ENCODE data around the gene LY6G5B.

DNA sequence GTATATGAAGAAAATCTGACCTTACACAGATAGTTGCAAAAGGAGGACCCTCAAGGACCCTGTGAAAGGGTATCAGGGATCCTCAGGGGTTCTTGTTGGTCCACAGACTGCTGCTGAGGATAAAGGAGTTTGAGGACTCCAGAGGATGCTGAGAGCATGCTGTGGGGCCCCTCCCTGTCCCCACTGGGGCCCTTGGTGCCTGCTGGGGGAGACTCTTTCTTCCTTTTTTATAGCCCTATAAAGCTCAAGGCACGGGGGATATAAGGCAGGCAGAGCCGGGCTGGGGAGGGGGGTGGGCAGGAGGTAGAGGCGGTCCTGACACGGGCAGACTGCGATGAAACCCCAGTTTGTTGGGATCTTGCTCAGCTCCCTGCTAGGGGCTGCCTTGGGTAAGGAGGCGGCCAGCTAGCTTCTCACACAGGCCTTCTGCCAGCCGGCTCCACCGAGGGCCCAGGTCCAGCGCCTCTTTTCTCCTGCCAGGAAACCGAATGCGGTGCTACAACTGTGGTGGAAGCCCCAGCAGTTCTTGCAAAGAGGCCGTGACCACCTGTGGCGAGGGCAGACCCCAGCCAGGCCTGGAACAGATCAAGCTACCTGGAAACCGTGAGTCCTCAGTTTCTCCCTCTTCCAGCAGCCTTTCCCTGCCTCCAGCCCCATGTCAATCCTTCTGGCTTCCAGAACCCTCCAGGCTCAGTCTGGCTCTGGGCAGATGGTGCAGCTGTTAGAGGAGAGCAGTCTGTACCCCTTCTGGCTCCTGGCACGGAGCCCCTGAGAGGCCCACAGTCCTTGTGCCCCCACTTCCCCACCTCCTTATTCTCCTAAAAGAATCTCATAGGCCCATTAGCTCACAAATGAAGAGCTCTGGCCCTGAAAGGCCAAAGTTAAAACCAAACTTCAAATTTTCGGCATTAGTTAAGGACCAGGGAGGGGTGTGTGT, 45.5 kb downstream of the LY6G5B start, which contains the start of gene LY6G6D:
- TF ChIP-seq, protein P1, sequence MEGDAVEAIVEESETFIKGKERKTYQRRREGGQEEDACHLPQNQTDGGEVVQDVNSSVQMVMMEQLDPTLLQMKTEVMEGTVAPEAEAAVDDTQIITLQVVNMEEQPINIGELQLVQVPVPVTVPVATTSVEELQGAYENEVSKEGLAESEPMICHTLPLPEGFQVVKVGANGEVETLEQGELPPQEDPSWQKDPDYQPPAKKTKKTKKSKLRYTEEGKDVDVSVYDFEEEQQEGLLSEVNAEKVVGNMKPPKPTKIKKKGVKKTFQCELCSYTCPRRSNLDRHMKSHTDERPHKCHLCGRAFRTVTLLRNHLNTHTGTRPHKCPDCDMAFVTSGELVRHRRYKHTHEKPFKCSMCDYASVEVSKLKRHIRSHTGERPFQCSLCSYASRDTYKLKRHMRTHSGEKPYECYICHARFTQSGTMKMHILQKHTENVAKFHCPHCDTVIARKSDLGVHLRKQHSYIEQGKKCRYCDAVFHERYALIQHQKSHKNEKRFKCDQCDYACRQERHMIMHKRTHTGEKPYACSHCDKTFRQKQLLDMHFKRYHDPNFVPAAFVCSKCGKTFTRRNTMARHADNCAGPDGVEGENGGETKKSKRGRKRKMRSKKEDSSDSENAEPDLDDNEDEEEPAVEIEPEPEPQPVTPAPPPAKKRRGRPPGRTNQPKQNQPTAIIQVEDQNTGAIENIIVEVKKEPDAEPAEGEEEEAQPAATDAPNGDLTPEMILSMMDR (IDR thresholded peaks at IDR 0.05), result no peak
- TF ChIP-seq EZH2 (IDR thresholded peaks at IDR 0.05; ENCODE audit: borderline replicate concordance, insufficient read depth, low read depth, low read length, poor library complexity, severe bottlenecking), result no peak
